Right kidney (tissue), 1 donor: ENCODE data around the gene EFNB2.

Source experiments
- DNase-seq: peaks from one replicate; pipeline ENCODE4 v3.0.0-alpha.2; 2016

EFNB2 gene

DNA sequence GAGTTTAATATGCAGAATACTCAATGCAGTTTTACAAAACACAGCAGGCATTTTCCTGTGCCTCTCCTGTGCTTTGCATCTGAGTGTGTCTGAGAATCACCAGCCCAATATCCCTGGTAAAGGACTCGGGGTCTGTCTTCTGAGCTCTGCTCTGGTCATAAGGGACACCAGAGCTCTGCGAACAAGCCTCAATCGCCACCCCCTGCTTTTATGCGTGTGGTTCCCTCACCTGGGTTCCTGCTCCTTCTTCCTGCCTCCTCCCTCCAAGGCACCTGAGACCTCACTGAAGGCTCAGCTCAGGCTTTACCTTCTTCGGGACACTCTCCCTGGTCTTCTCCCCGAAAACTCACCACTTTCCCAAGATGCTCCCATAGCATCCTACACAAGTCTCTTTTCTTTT lies 84.5 kb downstream of the EFNB2 start:
- DNase-seq, result no peak

GRCh38 chr13:106449096-106449495 lies 86.4 kb downstream of the EFNB2 start:
- no peak for DNase-seq

DNA sequence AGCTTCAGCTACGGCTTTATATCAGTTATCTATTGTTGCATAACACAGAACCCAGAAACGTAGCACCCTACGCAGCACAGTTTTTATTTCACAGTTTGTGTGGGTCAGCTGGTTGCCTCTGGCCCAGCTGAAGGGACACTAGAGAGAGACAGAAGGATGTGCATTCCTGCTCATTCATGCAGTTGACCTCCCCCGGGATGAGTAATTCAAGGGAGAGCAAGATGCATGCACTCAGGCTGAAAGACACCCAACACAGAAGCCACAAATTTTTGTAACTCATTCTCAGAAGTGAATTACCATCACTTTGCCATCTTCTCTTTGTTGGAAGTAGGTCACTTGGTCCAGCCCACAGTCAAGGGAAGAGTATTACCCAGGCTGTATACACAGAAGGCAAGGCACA lies 89.5 kb downstream of the EFNB2 start:
- DNase-seq, result peak; percentile 22

- DNase-seq, result no peak
Observed at GRCh38 chr13:106443607-106444322, 91.7 kb downstream of the EFNB2 start.

GRCh38 chr13:106440866-106441265 lies 94.6 kb downstream of the EFNB2 start:
- DNase-seq, result no peak
